Neural cell (in vitro differentiated cells): ENCODE data around the gene MAST4. TPM values are rescaled to one million over a fixed set of nuclear protein-coding genes. Genes with fewer than 3 reads are reported as not detected.

Source experiments
- H2AFZ ChIP-seq: fragments of 200-600, 300-800 bp; sonication (generic), shearing (Covaris generic); 2 replicates; pipeline ENCODE4 v1.6.0; 2014; ENCODE audit warnings: low read depth, mild to moderate bottlenecking, antibody characterized with exemption, low read length, moderate library complexity
- H3F3A ChIP-seq: fragments of 200-600 bp; shearing (Covaris generic); 2 replicates; pipeline ENCODE4 v1.6.1; 2016; ENCODE audit warnings: mild to moderate bottlenecking, moderate library complexity, mixed read lengths, antibody characterized with exemption, low read length; ENCODE audit not compliant: insufficient read depth, poor library complexity, severe bottlenecking
- H3K27ac ChIP-seq: fragments of 200-600, 300-800 bp; sonication (generic), shearing (Covaris generic); 2 replicates; pipeline ENCODE4 v1.5.1; 2014; ENCODE audit warnings: mild to moderate bottlenecking, low read length, moderate library complexity
- H3K27me3 ChIP-seq: fragments of 300-800, 200-600 bp; sonication (generic), shearing (Covaris generic); 2 replicates; pipeline ENCODE4 v1.6.0; 2014; ENCODE audit warnings: mild to moderate bottlenecking, low read depth, low read length, moderate library complexity; ENCODE audit not compliant: insufficient read depth
- H3K36me3 ChIP-seq: fragments of 300-800, 200-600 bp; sonication (generic), shearing (Covaris generic); 2 replicates; pipeline ENCODE4 v1.5.1; 2014; ENCODE audit warnings: mild to moderate bottlenecking, antibody characterized with exemption, low read length, moderate library complexity; ENCODE audit not compliant: insufficient read depth
- H3K4me2 ChIP-seq: fragments of 300-800, 200-600 bp; sonication (generic), shearing (Covaris generic); 2 replicates; pipeline ENCODE4 v1.6.0; 2014; ENCODE audit warnings: mild to moderate bottlenecking, low read length
- H3K4me3 ChIP-seq: fragments of 300-800, 200-600 bp; sonication (generic), shearing (Covaris generic); 2 replicates; pipeline ENCODE4 v1.5.1; 2014; ENCODE audit warnings: mild to moderate bottlenecking, low read length, moderate library complexity
- H3K79me2 ChIP-seq: fragments of 200-600 bp; shearing (Covaris generic); replicated peaks from 2 replicates; pipeline ENCODE4 v1.6.0; 2014; ENCODE audit warnings: mild to moderate bottlenecking, low read length, moderate library complexity; ENCODE audit not compliant: insufficient read depth
- H3K9ac ChIP-seq: fragments of 300-800, 200-600 bp; sonication (generic), shearing (Covaris generic); 2 replicates; pipeline ENCODE4 v1.6.1; 2016; ENCODE audit warnings: mild to moderate bottlenecking, low read length, mixed read lengths
- H3K9me2 ChIP-seq: fragments of 200-600 bp; shearing (Covaris generic); 2 replicates; pipeline ENCODE4 v1.6.1; 2016; ENCODE audit warnings: mild to moderate bottlenecking, low read length, mixed read lengths; ENCODE audit not compliant: insufficient read depth
- H3K9me3 ChIP-seq: fragments of 200-600, 300-800 bp; sonication (generic), shearing (Covaris generic); 2 replicates; pipeline ENCODE4 v1.6.1; 2016; ENCODE audit warnings: mild to moderate bottlenecking, mixed run types, low read length, moderate library complexity, mixed read lengths
- H4K20me1 ChIP-seq: fragments of 200-600 bp; shearing (Covaris generic); 2 replicates; pipeline ENCODE4 v1.6.1; 2016; ENCODE audit warnings: mild to moderate bottlenecking, mixed run types; ENCODE audit not compliant: insufficient read depth
- CTCF ChIP-seq: fragments of 450-650 bp; IDR thresholded peaks from 2 replicates; pipeline ENCODE4 v1.5.1; 2014; ENCODE audit warnings: antibody characterized with exemption, mild to moderate bottlenecking, moderate library complexity; ENCODE audit not compliant: poor library complexity, severe bottlenecking
- EP300 ChIP-seq: fragments of 450-650 bp; conservative IDR thresholded peaks from 2 replicates; pipeline ENCODE4 v1.6.1; 2014; ENCODE audit warnings: antibody characterized with exemption, mild to moderate bottlenecking, moderate library complexity; ENCODE audit not compliant: poor library complexity, severe bottlenecking
- EZH2 ChIP-seq: fragments of 200-600, 300-800 bp; shearing (Covaris generic), sonication (generic); IDR thresholded peaks from 2 replicates; pipeline ENCODE4 v1.6.1; 2014; ENCODE audit warnings: antibody characterized with exemption, low read length, borderline replicate concordance, mild to moderate bottlenecking; ENCODE audit not compliant: insufficient read depth, poor library complexity, severe bottlenecking
- MXI1 ChIP-seq: fragments of 450-650 bp; conservative IDR thresholded peaks from 2 replicates; pipeline ENCODE4 v1.6.1; 2014; ENCODE audit warnings: antibody characterized with exemption, mild to moderate bottlenecking; ENCODE audit not compliant: poor library complexity, severe bottlenecking
- POLR2AphosphoS5 ChIP-seq: IDR thresholded peaks from 2 replicates; pipeline ENCODE4 v1.6.1; 2012
- RAD21 ChIP-seq: fragments of 450-650 bp; conservative IDR thresholded peaks from 2 replicates; pipeline ENCODE4 v1.6.1; 2014; ENCODE audit warnings: antibody characterized with exemption, mild to moderate bottlenecking, moderate library complexity
- REST ChIP-seq: IDR thresholded peaks from 2 replicates; pipeline ENCODE4 v1.6.1; 2012; ENCODE audit warnings: borderline replicate concordance
- SMC3 ChIP-seq: fragments of 450-650 bp; conservative IDR thresholded peaks from 2 replicates; pipeline ENCODE4 v1.6.1; 2014; ENCODE audit warnings: antibody characterized with exemption, mild to moderate bottlenecking, moderate library complexity; ENCODE audit not compliant: poor library complexity
- TAF1 ChIP-seq: IDR thresholded peaks from 2 replicates; pipeline ENCODE4 v1.6.1; 2012; ENCODE audit warnings: low read depth
- polyA plus RNA-seq: library from polyadenylated mRNA; depleted of rRNA; stranded (reverse); fragments of >200 nt; gene quantifications from 2 replicates; pipeline ENCODE4 v1.2.3, GENCODE V29; 2014

The MAST4 gene
- polyA plus RNA-seq, 1 donor from 2014 or later: 2.3 TPM

DNA sequence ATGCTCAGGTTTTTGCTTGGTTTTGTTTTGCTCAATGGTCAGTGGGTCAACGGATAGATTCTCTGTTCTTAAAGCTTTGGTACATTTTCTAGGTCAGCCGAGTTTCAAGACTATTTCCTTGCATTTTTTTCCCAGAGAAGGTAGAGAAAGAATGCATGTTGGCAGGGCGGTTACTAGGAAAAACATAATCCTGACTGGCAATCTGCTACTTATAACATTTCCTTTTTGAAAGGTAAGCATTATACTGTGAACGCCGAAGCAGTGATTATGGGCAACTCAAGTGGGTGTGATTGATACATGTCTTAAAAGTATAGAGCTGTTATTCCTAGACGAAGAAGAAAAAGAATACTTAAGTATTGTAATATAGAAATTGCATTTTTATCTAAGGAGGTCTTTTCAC is 273.2 kb downstream of the MAST4 start:
- Histone ChIP-seq H3K9ac (peak overlapping the region; percentile 13), H3K9me3 (no peaks in the 10 kb centered on the region), H3K27ac (peak overlapping the region; percentile 69), H3K4me2 (peak overlapping the region; percentile 31), H2AFZ (no peak overlapping the region), H3K9me2 (peaks cover 2% of the 10 kb centered on the region), H3K4me3 (peak overlapping the region; percentile 32), H3K79me2 (no peaks in the 10 kb centered on the region), H3K27me3 (no peaks in the 10 kb centered on the region), H3F3A (no peaks in the 10 kb centered on the region), H4K20me1 (no peaks in the 10 kb centered on the region), H3K36me3 (no peaks in the 10 kb centered on the region)
- peak; percentile 86 for TF ChIP-seq EP300
- peak; percentile 83 for TF ChIP-seq REST
- TF ChIP-seq CTCF: no peak
- no peak for TF ChIP-seq TAF1
- peak; percentile 71 for TF ChIP-seq POLR2AphosphoS5
- TF ChIP-seq MXI1: no peak

- Histone ChIP-seq H3K4me3 (no peak overlapping the region), H3K9me2 (peaks cover 2% of the 10 kb centered on the region), H3K79me2 (no peaks in the 10 kb centered on the region), H4K20me1 (no peaks in the 10 kb centered on the region), H3K27ac (no peak overlapping the region), H3K27me3 (no peaks in the 10 kb centered on the region), H3K4me2 (no peak overlapping the region), H3F3A (no peaks in the 10 kb centered on the region), H3K36me3 (no peaks in the 10 kb centered on the region), H3K9ac (no peak overlapping the region), H3K9me3 (no peaks in the 10 kb centered on the region), H2AFZ (no peak overlapping the region)
- no peak for TF ChIP-seq RAD21
- TF ChIP-seq POLR2AphosphoS5: no peak
- TF ChIP-seq REST: no peak
- no peak for TF ChIP-seq EP300
- no peak for TF ChIP-seq TAF1
- no peak for TF ChIP-seq SMC3
- no peak for TF ChIP-seq EZH2
- TF ChIP-seq MXI1: no peak
- TF ChIP-seq CTCF: no peak
Observed at GRCh38 chr5:66870708-66871107, 274.5 kb downstream of the MAST4 start.
